GM18873 (cell line): ENCODE data around the gene CDCA5.

Experiments used
- ATAC-seq: cut with Tn5 transposase; IDR thresholded peaks from one replicate; pipeline ENCODE4 v1.9.1; 2021; ENCODE audit warnings: mild to moderate bottlenecking, moderate library complexity, moderate number of reproducible peaks; ENCODE audit not compliant: unreplicated experiment, low FRiP score

CDCA5 gene

GRCh38 chr11:65078786-65079342 is 5.0 kb downstream of the CDCA5 start:
- no peak for ATAC-seq

- no peak for ATAC-seq
Observed at GRCh38 chr11:65078151-65078550, 5.7 kb downstream of the CDCA5 start.

GRCh38 chr11:65077451-65077850 is 6.4 kb downstream of the CDCA5 start:
- no peak for ATAC-seq

GRCh38 chr11:65072631-65072966 is 11.2 kb downstream of the CDCA5 start:
- ATAC-seq: no peak

- no peak for ATAC-seq
Observed at GRCh38 chr11:65071907-65072630, 11.8 kb downstream of the CDCA5 start.

- no peak for ATAC-seq
Observed at GRCh38 chr11:65069217-65069616, 14.6 kb downstream of the CDCA5 start.

- no peak for ATAC-seq
Observed at GRCh38 chr11:65067446-65067845, 16.4 kb downstream of the CDCA5 start.

GRCh38 chr11:65066805-65067291 is 17.0 kb downstream of the CDCA5 start:
- ATAC-seq: no peak

GRCh38 chr11:65066315-65066714 is 17.5 kb downstream of the CDCA5 start:
- no peak for ATAC-seq

GRCh38 chr11:65065851-65066250 is 18.0 kb downstream of the CDCA5 start:
- no peak for ATAC-seq

- ATAC-seq: no peak
Observed at GRCh38 chr11:65064847-65065240, 19.0 kb downstream of the CDCA5 start.

GRCh38 chr11:65063532-65063931 is 20.3 kb downstream of the CDCA5 start:
- ATAC-seq: no peak

- no peak for ATAC-seq
Observed at GRCh38 chr11:65060913-65061408, 22.9 kb downstream of the CDCA5 start.

GRCh38 chr11:65059959-65060824 is 23.6 kb downstream of the CDCA5 start:
- ATAC-seq: no peak

GRCh38 chr11:65059523-65059922 is 24.3 kb downstream of the CDCA5 start:
- no peak for ATAC-seq

- ATAC-seq: no peak
Observed at GRCh38 chr11:65058419-65059054, 25.3 kb downstream of the CDCA5 start, which contains the start of gene NAALADL1. Gene NAALADL1, minus strand, starts transcription at chr11:65058553. Its CDS starts 32 bp downstream, at chr11:65058521.

- ATAC-seq: no peak
Observed at GRCh38 chr11:65058012-65058411, 25.8 kb downstream of the CDCA5 start.

- ATAC-seq: no peak
Observed at GRCh38 chr11:65057526-65057925, 26.3 kb downstream of the CDCA5 start.

GRCh38 chr11:65056999-65057398 is 26.8 kb downstream of the CDCA5 start:
- no peak for ATAC-seq

GRCh38 chr11:65055538-65055937 is 28.3 kb downstream of the CDCA5 start:
- no peak for ATAC-seq
